GM18868 (cell line): ENCODE data around the gene DGKI.
A peak's percentile ranks its signal among the peaks of the same experiment; 100 is the strongest.
"Not testable (repeated sequence)": the region's sequence is repeated elsewhere in the genome, so short reads cannot be mapped to it uniquely, and the experiment has no call there.

Experiments
- ATAC-seq: cut with Tn5 transposase; IDR thresholded peaks from one replicate; pipeline ENCODE4 v1.9.1; 2021; ENCODE audit warnings: mild to moderate bottlenecking, moderate library complexity; ENCODE audit not compliant: unreplicated experiment

Gene DGKI

DNA sequence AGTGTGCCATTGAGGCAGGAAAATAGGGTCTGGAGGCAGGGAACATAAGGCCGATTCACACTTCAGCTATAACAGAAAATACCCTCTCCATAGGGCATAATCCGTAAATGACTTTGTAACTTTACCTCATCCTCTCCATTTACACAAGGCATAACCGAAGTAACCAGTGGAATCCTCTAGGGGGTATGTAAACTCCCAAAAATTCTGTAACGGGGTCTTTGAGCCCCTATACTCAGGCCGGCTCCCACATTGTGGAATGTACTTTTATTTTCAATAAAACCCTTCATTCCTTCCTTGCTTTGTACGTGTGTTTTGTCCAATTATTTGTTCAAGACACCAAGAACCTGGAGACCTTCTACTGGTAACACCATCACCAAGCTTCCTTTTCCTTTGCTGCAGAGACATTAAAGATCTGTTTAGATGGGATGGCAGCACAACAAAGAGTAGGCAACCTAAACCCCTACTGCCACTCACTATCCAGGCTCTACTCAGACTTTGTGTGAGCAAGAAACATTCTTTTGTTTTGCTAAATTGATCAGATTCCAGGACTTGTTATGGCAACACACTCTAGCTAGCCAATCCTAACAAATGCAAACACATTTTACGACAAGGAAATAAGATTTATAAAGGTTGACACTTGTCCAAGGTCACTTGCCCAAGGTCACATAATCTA lies 99.3 kb downstream of the DGKI start:
- no peak for ATAC-seq

DNA sequence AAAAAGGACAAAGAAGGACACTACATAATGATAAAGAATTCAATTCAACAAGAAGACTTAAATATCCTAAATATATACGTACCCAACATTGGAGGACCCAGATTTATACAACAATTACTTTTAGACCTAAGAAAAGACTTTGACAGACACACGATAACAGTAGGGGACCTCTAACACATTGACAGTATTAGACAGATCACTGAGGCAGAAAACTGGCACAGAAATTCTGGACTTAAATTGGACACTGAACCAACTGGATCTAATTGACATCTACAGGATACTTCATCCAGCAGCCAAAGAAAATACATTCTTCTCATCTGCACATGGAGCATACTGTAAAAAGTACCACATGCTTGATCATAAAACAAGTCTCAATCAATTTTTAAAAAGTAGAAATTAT lies 103.8 kb downstream of the DGKI start:
- ATAC-seq: no peak

DNA sequence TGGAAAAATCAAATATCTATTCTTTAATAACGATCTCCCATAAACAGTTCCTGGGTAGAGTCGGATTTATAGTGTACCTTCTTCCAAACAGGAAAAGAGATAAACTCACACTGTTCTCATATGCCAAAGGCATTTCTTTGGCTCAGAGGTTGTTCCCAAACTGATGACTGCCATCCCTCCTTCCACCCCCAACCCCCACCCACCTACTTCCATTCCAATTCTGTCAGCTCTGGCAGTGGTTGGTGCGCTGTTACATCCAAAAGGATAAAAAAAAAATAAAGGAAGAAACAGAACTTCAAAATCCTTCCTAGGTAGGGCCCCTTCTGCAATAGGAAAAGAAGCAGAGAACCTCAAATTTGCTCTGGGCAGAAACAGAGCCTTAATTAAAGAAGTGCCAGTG lies 104.7 kb downstream of the DGKI start:
- ATAC-seq: no peak

DNA sequence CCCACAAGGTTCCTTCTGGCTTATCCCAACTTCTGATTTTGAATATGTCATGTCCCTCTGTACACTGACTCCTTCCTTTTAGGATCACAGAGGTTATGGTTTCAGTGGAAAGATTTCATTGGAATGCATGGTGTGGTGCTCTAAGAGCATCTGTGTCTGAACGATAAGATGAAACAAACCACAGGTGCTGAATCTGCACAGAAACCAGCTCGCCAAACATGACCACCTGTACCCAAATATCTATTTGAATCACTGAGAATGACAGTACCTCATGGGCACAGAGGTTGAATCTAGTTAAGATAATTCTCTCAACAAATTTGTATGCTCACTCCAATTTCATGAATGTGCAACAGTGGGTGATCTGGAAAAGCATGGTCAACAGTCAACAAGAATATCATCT lies 105.3 kb downstream of the DGKI start:
- ATAC-seq: no peak

DNA sequence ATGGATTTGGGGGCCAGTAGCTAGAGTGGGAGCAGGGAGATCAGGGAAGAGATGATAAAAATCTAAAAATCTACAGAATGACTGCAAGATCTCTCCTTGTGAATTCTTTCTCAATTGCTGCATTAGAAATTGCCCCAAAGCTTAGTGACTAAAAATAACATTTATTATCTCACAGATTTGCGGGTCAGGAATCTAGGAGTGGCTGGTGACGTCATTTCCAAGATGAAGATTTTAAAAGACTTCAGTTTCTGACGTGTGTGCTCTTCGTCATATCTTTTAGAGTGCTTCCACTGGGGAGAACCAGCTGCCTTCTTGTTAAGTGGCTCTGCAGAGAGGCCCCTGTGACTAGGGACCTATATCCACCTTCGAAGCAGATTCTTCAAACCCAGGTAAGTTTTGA lies 112.6 kb downstream of the DGKI start:
- no peak for ATAC-seq

DNA sequence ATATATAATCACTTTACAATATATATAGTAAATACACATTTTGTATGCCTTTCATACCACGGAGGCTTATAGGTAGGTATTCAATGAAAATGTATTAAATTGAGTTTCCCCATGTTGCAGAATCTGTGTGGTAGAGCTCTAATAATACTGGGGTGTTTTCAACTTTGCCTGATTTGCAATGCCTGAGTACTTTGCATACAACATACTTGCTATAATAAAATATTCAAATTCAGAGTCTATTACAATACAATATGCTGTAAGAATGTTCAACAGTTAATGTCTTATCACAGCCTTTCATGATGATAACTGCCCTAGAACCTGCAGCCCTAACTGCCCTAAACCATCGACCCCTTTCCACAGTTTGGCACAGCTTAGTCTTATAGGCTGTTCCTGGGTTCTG lies 114.6 kb downstream of the DGKI start:
- no peak for ATAC-seq

DNA sequence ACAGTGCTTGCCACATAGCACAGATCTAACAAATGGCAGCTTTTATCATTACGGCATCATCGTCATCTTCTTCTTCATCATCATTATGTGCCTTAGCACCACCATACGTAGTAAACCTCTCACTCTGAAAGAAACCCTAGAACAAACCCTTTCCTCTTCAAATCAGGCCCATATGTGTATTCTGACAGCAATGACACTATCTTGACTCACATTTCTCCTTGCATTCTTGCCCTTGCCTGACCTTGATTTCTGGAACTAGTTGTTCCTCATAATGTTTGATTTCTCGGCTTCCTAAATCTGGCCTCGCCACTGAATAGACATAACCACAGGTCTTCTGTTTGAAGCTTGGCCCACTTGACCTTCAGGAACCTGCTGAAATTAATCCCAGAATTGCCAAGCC lies 115.3 kb downstream of the DGKI start:
- no peak for ATAC-seq

DNA sequence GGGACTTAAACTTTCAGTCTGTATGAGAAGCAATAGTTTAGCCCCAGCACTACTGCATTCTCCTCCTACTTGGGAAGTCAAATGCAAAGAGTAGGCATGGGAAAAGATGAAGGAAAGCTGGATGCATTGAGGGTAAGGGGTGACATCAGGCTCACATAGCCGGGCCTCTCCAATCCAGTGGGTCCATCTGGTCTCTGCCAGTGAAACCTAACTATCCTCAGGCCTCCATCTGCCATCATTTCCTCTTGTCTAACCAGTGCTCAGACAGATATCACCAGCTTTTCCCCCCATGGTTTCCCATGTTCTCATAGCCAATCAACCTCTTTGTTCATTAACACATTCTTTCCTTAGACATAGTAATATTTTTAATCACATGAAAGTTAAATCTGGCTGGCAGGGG lies 118.3 kb downstream of the DGKI start:
- ATAC-seq: no peak

DNA sequence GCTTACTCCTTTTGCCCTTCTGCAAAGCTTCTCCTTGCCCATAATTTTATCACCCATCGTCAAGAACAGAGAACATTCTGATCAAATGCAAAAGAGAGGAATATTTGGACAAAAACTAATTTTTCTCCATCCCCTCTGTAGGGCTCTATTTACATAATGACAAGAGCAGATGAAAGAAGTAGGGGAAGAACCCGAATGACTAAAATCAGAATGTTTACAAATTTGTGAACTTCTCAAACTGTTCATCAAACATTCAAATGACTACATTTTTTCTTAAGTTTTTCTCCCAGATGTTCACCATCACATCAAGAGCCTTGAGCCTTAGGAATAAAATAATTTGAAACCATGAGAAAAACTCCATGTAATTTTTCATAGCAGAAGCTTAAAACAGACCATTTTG lies 119.4 kb downstream of the DGKI start:
- ATAC-seq: no peak

DNA sequence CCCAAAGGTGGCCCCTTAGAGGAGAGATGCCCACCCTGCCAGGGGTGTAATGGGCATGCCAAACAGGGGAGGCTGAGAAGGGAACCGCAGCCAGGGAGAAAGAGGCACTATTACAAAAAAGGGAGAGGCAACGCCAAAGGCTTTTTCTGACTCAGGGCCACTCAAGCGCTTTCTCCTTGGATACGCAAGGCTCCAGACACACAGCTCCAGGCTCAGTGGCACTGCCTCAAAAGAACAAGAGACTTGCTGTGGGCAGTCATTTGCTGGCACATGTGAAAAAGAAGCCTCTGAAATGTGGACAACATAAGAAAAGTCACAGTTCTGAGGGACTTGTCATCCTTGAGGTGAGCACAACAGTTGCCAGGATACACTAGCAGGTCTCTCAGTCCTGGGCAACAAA lies 128.4 kb downstream of the DGKI start:
- no peak for ATAC-seq

DNA sequence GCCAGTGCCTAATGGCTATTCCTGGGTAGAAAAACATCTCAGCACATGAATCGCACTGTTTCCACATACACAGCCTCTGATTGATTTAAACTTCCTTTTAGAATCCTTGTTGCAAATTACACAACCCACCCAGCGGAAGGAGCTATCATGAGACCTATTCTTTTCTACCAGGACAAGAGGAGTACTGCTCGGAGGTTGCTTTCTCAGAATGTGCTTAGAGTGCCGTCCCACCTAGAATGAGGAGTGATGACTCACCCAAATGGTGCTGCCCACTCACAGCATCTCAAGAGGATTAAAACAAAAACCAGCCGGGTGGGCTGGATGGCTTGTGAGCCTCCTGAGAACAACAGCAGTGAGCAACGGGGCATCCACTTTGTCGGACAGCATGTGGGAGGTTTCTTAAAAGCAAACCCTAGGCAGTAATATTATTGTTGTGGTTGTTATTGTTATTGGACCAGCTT lies 128.9 kb downstream of the DGKI start:
- ATAC-seq: no peak

DNA sequence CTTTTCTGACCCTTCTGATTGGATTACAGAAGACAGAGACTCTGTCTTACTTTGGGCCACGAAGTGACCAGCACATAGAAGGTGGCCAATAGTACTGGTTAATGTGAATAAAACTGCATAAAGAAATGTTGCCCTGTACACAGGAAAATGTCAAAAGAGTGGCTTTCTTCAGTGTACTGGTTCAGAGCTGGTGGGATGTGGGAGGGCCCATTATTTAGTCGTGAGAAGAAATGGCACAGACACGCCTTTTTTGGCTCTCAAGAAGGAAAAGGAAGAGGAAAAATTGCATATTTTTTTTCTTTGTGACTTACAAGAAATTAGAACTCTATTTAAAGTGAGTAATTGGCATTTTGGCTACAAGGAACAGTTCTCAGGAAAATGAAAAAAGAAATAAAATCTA lies 129.7 kb downstream of the DGKI start:
- no peak for ATAC-seq

DNA sequence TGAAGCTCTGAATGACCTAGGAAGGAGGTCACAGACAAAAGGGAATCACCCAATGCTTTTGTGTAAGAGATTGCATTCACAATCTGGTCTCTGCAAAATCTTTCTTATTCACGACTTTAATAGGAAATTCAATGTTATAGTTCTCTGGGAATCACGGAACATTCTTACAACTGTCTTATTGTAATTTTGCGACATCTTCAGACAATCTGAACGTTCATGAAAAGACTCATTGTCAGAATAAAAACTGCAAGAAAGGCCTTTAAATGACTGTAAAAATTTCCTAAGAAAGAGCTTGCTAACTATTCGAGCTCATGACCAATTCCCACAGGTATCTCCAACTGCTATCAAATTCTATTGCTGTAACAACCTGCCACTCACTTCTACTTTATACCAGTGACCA lies 130.7 kb downstream of the DGKI start:
- ATAC-seq: no peak

DNA sequence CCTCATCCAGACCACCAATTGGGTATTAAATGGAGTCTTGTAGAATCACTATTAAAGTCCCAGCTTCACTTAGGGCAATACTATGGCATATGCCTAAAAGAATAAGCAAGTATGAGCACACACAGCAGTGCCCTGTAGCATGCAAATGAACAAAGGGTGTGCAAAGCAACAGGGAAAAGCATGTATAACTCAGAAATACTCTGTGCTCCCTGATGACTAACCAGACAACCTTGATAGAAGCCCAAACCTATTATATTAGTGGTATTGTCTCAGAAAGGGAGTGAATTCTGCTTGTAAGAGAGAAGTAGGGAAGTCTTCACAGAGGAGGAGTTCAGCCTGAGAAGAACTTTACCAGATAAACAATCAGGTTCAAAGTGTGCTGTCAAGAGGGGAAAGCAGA lies 131.2 kb downstream of the DGKI start:
- ATAC-seq: no peak

DNA sequence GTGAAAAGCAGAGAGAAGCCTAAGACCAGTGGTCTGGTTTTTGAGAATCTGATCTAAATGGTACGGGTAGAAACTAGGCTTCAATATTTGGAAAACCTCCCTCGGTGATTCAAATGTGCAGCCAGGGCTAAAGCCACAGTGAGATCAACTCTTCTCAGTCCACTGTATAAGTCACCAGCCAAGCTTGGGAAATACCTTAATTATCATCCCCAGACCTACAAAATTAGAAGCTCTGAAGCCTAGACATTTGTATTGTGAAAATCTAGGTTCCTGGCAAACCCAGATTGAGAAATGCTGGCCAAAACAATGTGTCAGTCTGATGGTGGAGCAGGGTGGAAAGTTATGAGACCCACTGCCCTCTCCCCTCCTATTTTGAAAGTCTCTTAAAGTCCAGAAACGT lies 131.7 kb downstream of the DGKI start:
- no peak for ATAC-seq

DNA sequence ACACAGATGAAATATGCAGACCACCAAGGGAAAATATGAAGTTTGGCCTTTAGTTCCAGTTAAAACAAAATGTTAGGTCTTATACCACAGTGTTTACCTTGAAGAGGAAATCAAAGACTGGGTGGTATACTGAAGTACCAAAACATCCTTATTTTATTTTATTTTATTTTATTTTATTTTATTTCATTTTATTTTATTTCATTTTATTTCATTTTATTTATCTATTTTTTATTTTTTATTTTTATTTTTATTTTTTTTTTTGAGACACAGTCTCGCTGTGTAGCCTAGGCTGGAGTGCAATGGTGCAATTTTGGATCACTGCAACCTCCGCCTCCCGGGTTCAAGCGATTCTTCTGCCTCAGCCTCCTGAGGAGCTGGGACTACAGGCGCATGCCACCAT lies 140.4 kb downstream of the DGKI start:
- not testable (repeated sequence) for ATAC-seq

DNA sequence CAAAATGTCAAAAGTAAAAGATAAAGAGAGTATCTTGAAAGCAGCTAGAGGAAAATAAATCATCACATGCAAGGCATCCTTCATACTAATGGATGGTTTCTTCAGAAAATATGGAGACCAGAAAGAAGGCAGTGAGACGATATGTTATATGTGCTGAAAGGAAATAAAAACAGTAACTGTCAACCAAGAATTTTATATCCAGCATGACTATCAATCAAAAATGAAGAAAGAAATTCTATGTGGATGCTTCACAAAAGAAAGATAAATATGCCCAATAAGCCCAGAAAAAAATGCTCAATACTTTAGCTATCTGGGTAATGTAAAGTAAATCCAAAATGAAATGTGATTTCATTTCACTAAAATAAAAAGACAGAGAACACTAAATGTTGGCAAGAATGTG lies 142.1 kb downstream of the DGKI start:
- ATAC-seq: no peak

DNA sequence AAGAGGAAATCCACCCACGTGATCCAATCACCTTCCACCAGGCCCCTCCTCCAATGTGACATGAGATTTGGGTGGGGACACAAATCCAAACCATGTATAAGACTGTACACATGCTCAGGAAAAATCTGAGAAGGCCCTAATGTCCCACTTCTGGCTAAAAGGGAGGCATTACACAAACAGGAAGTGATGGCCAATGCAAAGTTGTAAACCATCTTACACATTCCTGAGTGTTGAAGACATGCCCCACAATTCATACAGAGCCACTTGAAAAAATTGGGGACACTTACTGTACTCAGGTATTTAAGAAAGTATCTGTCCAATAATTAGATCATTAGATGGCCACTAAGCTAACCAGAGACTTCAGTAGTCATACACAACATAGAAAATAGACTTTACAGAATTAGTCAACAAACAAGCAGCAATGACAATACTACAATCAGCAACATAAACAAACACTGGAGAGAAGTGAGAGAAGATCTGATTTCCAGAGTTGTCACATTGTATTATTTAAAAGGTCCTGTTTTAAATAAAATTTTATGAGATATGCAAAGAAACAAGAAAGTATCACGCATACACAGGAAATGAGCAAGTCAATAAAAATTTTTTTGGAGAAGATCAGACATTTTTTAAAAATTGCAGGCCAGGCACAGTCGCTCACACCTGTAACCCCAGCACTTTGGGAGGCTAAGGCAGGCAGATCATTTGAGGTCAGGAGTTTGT lies 143.3 kb downstream of the DGKI start:
- no peak for ATAC-seq

DNA sequence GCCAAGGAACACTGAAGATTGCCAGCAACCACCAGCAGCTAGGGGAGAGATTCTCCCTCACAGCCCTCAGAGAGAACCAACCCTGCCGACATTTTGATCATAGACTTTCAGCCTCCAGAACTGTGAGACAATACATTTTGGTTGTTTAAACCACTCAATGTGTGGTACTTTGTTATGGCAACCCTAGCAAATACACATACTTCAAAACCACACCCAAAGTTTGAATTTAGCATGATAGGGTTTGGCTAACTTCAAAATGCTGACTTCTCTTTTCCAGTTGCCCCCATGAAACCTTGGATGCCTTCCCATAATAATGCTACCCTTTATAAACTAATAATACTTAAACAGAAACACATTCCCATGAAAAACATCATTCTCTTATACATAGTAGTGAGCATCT lies 149.8 kb downstream of the DGKI start:
- ATAC-seq: no peak

DNA sequence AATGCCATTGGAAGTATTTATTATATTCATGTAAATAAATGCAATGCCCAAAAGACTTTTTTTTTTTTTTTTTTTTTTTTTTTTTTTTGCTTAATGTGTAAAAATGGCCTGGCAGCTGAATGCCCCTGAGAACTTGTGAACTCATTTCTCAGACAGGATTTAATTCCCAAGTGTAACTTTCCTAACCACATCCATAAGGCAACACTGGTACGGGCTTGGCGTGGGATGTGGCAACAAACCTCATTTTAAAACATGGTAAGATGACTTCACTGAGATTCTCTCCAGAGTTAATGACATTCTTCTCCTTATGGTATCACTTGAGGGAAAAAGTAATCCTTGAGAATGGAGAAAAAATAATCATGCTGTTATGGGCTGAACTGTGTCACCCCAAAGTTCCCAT lies 150.4 kb downstream of the DGKI start:
- no peak for ATAC-seq

DNA sequence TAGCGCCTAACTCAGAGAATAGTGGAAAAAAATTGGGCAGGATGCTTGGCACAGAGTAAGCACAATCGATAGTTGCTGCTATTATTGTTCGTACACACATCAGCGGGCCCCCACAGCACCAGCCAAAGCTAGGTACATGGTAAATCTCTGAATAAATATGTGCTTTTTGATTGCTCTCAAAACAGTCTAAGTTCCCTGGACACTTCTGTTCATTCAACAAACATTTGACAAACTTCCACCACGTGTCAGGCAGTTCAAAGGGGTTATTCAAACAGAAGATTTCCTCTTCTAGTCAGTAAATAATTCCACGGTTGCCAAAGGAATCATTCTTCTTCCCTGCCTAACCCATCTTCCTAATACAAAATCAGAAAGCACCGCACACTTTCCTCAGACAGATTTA lies 150.8 kb downstream of the DGKI start:
- no peak for ATAC-seq

DNA sequence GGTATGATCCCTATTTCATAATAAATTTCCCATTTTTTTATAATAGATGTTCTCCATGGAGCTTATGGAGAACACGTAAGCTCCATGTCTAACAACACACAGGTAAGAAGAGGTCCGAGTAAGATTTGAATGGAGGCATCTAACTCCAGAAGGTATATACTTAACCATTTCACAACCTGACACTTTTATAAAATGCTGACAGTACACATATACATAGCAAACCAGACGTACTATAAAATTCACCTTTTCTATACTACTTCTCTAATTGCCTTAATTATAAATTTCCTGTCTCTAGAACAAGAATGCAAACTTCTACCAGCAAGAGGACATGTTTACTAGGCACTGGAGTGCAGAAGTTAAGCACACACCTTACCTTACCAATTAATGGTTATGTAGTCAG lies 151.3 kb downstream of the DGKI start:
- ATAC-seq: no peak

DNA sequence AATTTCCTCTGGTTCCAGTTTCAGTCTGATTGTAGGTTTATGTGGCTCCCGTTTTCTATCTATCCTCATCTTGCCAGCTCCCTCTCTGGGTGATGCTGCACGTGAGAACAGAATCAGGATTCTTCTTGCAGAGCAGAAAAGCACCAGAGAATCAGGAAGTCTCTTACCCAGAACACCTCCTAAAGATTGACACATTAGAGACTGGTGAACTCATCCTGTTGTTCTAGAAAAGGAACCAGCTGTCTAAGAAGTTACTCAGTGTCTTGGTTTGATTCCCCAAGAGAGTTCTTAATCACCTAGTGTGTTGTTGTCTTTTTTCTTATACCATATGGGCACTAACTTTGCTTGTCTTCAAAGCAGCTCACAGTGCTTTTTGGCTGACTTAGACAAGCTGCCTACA lies 152.4 kb downstream of the DGKI start:
- ATAC-seq: peak; percentile 42
